K562 (cell line): Measurements from ENCODE around the gene LMNA. TPM values are rescaled to one million over a fixed set of nuclear protein-coding genes. Genes with fewer than 3 reads are reported as not detected.
A peak's percentile ranks its signal among the peaks of the same experiment; 100 is the strongest.

Experiments used
- ATF2 ChIP-seq: sonication (generic); formaldehyde crosslinking; IDR thresholded peaks from 2 replicates; pipeline ENCODE4 v1.8.1; 2022; ENCODE audit warnings: missing genetic modification reagents
- BRD4 ChIP-seq: fragments of 200-600 bp; sonication (generic); IDR thresholded peaks from 2 replicates; pipeline ENCODE4 v1.6.1; 2017; ENCODE audit warnings: inconsistent platforms
- BRD9 ChIP-seq: fragments of 450-650 bp; IDR thresholded peaks from 2 replicates; pipeline ENCODE4 v1.6.1; 2018; ENCODE audit warnings: low read depth; ENCODE audit not compliant: partially characterized antibody
- FOXJ3 ChIP-seq: sonication (generic); formaldehyde crosslinking; IDR thresholded peaks from 2 replicates; pipeline ENCODE4 v1.4.0; 2020; ENCODE audit warnings: mild to moderate bottlenecking, missing genetic modification reagents
- GATAD2A ChIP-seq: fragments of 450-650 bp; IDR thresholded peaks from 2 replicates; pipeline ENCODE4 v1.6.1; 2017
- GATAD2B ChIP-seq: fragments of 450-650 bp; IDR thresholded peaks from 2 replicates; pipeline ENCODE4 v1.6.1; 2017; ENCODE audit warnings: mild to moderate bottlenecking, borderline replicate concordance
- KDM2B ChIP-seq: fragments of 250-450 bp; sonication (Bioruptor Pico); IDR thresholded peaks from 2 replicates; pipeline ENCODE4 v1.8.0; 2021; ENCODE audit warnings: mild to moderate bottlenecking, moderate library complexity
- KLF13 ChIP-seq: fragments of 450-650 bp; IDR thresholded peaks from 2 replicates; pipeline ENCODE4 v1.6.1; 2016; ENCODE audit warnings: missing genetic modification characterization, low read depth, mild to moderate bottlenecking, missing compliant biosample characterization, moderate library complexity, borderline replicate concordance
- KLF16 ChIP-seq: IDR thresholded peaks from 2 replicates; pipeline ENCODE4 v1.6.1; 2016; ENCODE audit warnings: antibody characterized with exemption
- MAZ ChIP-seq, 2 experiments: fragments of 450-650 bp in 1 of 2; sonication (generic) in 1 of 2; formaldehyde crosslinking; IDR thresholded peaks in 1 of 2; conservative IDR thresholded peaks in 1 of 2; 2 replicates each; pipeline versions ENCODE4 v1.4.0 to v1.5.0; 2020; ENCODE audit warnings: mild to moderate bottlenecking in 1 of 2, missing genetic modification reagents in 1 of 2
- MCM5 ChIP-seq: fragments of 450-650 bp; IDR thresholded peaks from 2 replicates; pipeline ENCODE4 v1.6.1; 2016; ENCODE audit warnings: low read depth
- MTA3 ChIP-seq: fragments of 450-650 bp; formaldehyde crosslinking; IDR thresholded peaks from 2 replicates; pipeline ENCODE4 v1.6.1; 2017; ENCODE audit warnings: mild to moderate bottlenecking, borderline replicate concordance
- NFATC3 ChIP-seq: fragments of 450-650 bp; IDR thresholded peaks from 2 replicates; pipeline ENCODE4 v1.6.1; 2017; ENCODE audit warnings: mild to moderate bottlenecking
- NFRKB ChIP-seq: fragments of 450-650 bp; IDR thresholded peaks from 2 replicates; pipeline ENCODE4 v1.6.1; 2016; ENCODE audit warnings: low read depth
- PHF21A ChIP-seq: fragments of 450-650 bp; IDR thresholded peaks from 2 replicates; pipeline ENCODE4 v1.6.1; 2017; ENCODE audit warnings: low read depth, borderline replicate concordance
- PKNOX1 ChIP-seq: fragments of 450-650 bp; IDR thresholded peaks from 2 replicates; pipeline ENCODE4 v1.6.1; 2016
- POLR2AphosphoS5 ChIP-seq: IDR thresholded peaks from 2 replicates; pipeline ENCODE4 v1.6.1; 2011; ENCODE audit warnings: mild to moderate bottlenecking, low read depth, low read length, moderate library complexity; ENCODE audit not compliant: control insufficient read depth, insufficient read depth
- RFX5 ChIP-seq: IDR thresholded peaks from 2 replicates; pipeline ENCODE4 v1.6.1; 2011; ENCODE audit warnings: low read depth, mild to moderate bottlenecking, improper control_type of control experiment, low read length
- SOX6 ChIP-seq: fragments of 450-650 bp; IDR thresholded peaks from 2 replicates; pipeline ENCODE4 v1.6.1; 2014; ENCODE audit warnings: mild to moderate bottlenecking
- THRAP3 ChIP-seq: fragments of 450-650 bp; IDR thresholded peaks from 2 replicates; pipeline ENCODE4 v1.6.1; 2016; ENCODE audit warnings: mild to moderate bottlenecking, inconsistent platforms, borderline replicate concordance
- TRIM24 ChIP-seq, 2 experiments: fragments of 450-650 bp; IDR thresholded peaks; 2 replicates each; pipeline ENCODE4 v1.6.1; 2016
- ZNF174 ChIP-seq: fragments of 250-450 bp; sonication (Bioruptor Pico); IDR thresholded peaks from 2 replicates; pipeline ENCODE4 v1.4.0; 2020; ENCODE audit warnings: mild to moderate bottlenecking
- ZNF324 ChIP-seq: fragments of 250-450 bp; sonication (Bioruptor Pico); IDR thresholded peaks from 2 replicates; pipeline ENCODE4 v1.4.0; 2020; ENCODE audit warnings: mild to moderate bottlenecking
- ZNF511 ChIP-seq: sonication (generic); formaldehyde crosslinking; IDR thresholded peaks from 2 replicates; pipeline ENCODE4 v1.8.0; 2022; ENCODE audit warnings: mild to moderate bottlenecking, missing genetic modification reagents
- ZNF512 ChIP-seq: IDR thresholded peaks from 2 replicates; pipeline ENCODE4 v1.6.1; 2016; ENCODE audit warnings: missing genetic modification characterization, missing compliant biosample characterization
- ZNF644 ChIP-seq: fragments of 200-800 bp; sonication (Bioruptor generic); IDR thresholded peaks from 2 replicates; pipeline ENCODE4 v1.6.1; 2016; ENCODE audit warnings: low read depth, missing genetic modification characterization, missing compliant biosample characterization
- ZNF695 ChIP-seq: fragments of 450-650 bp; formaldehyde crosslinking; IDR thresholded peaks from 2 replicates; pipeline ENCODE4 v1.4.0; 2020; ENCODE audit warnings: mild to moderate bottlenecking, moderate library complexity
- polyA plus RNA-seq, 8 experiments: library from polyadenylated mRNA; depleted of rRNA in 4 of 8; stranded (reverse) in 5 of 8; unstranded in 3 of 8; fragments of >200 nt; fragmentation: Nextera tagmentation in 2 of 8; fragmentation: Illumina TruSeq in 1 of 8; extraction: Ambion mirVana in 2 of 8; extraction: Trizol in 1 of 8; gene quantifications; 2 replicates each; pipeline versions ENCODE4 v1.2.1 to v1.2.3, GENCODE V29; 2011 to 2014; ENCODE audit warnings: inconsistent platforms in 1 of 8, missing spikeins in 1 of 8
- total RNA-seq, 7 experiments: library from RNA; depleted of rRNA in 6 of 7; stranded (reverse); fragments of >200 nt in 6 of 7; fragmentation: Illumina TruSeq in 2 of 7; extraction: Trizol in 2 of 7; gene quantifications; 2 replicates each; pipeline versions ENCODE4 v1.2.1 to v1.2.3, GENCODE V29; 2011 to 2021; ENCODE audit warnings: low replicate concordance in 1 of 7

LMNA gene
- total and polyA plus RNA-seq, 9 of the 15 experiments (the other 6 are each of a cell fraction or from before 2014, with no cell fraction given), result 1.00 to 347 (median 88.2) TPM

GRCh38 chr1:156122519-156123355, 8.2 kb downstream of the LMNA start (continued):
- TF ChIP-seq ATF2 (CRISPR knock-in tag), result no peak
- no peak for TF ChIP-seq FOXJ3 (CRISPR knock-in tag)
- peak; percentile 87 for TF ChIP-seq MTA3
- no peak for TF ChIP-seq ZNF511 (CRISPR knock-in tag)
- TF ChIP-seq PHF21A, result no peak
- no peak for TF ChIP-seq MCM5
- peak; percentile 45 for TF ChIP-seq NFRKB
- no peak for TF ChIP-seq KLF13 (tag)
- peak; percentile 56; the same call in 1 of the 2 replicates for TF ChIP-seq GATAD2B
- TF ChIP-seq ZNF512, result no peak
- TF ChIP-seq ZNF174, result no peak
- TF ChIP-seq MAZ (CRISPR knock-in tag; conservative IDR thresholded peaks at IDR 0.05 in 1 of 2, IDR thresholded peaks at IDR 0.05 in 1 of 2), result peak in 1 of 2 experiments; percentile 33; a peak in 2 of 4 replicates
- TF ChIP-seq RFX5, result no peak
- no peak for TF ChIP-seq TRIM24 (IDR thresholded peaks at IDR 0.05)
- no peak for TF ChIP-seq NFATC3
- TF ChIP-seq THRAP3, result no peak
- TF ChIP-seq KDM2B (CRISPR knock-in tag), result no peak
- peak; percentile 5; the same call in 1 of the 2 replicates for TF ChIP-seq PKNOX1
- 0 out of 2 replicates have a peak, but pooled peaks have one; percentile 12 for TF ChIP-seq POLR2AphosphoS5
- TF ChIP-seq ZNF324 (CRISPR knock-in tag), result no peak
- TF ChIP-seq KLF16, result no peak
- no peak for TF ChIP-seq GATAD2A
- TF ChIP-seq BRD9, result peak; percentile 47
- TF ChIP-seq ZNF644 (tag), result 0 out of 2 replicates have a peak, but pooled peaks have one; percentile 20
- TF ChIP-seq SOX6, result peak; percentile 42; the same call in 1 of the 2 replicates
- 0 out of 2 replicates have a peak, but pooled peaks have one; percentile 17 for TF ChIP-seq BRD4
- TF ChIP-seq ZNF695 (CRISPR knock-in tag), result no peak
